GM23338 (cell line): Measurements from ENCODE around the gene CCNL1.

ENCODE experiments used
- CREB1 ChIP-seq: fragments of 250-450 bp; sonication (Bioruptor Pico); IDR thresholded peaks from 2 replicates; pipeline ENCODE4 v1.5.0; 2020; ENCODE audit warnings: low read depth, mild to moderate bottlenecking, moderate library complexity
- CTCF ChIP-seq, 2 experiments: fragments of 200-600 bp in 1 of 2; sonication (generic) in 1 of 2; conservative IDR thresholded peaks; 2 replicates each; pipeline versions ENCODE4 v1.5.1 to v1.6.1; 2016 to 2017; ENCODE audit warnings: antibody characterized with exemption in 2 of 2, low read depth in 2 of 2, mild to moderate bottlenecking in 2 of 2, moderate library complexity in 1 of 2
- ETS1 ChIP-seq: IDR thresholded peaks from 2 replicates; pipeline ENCODE4 v1.6.1; 2016; ENCODE audit warnings: antibody characterized with exemption
- EZH2 ChIP-seq: fragments of 200-600 bp; sonication (generic); IDR thresholded peaks from one replicate; pipeline ENCODE4 v1.8.0; 2017; ENCODE audit warnings: antibody characterized with exemption, mild to moderate bottlenecking, low read depth; ENCODE audit not compliant: unreplicated experiment
- EZH2phosphoT487 ChIP-seq: fragments of 200-600 bp; sonication (generic); IDR thresholded peaks from one replicate; pipeline ENCODE4 v1.8.1; 2018; ENCODE audit warnings: antibody characterized with exemption; ENCODE audit not compliant: unreplicated experiment
- JUNB ChIP-seq: IDR thresholded peaks from one replicate; pipeline ENCODE4 v1.6.1; 2016; ENCODE audit warnings: antibody characterized with exemption; ENCODE audit not compliant: unreplicated experiment
- POLR2AphosphoS5 ChIP-seq: IDR thresholded peaks from 2 replicates; pipeline ENCODE4 v1.6.1; 2016; ENCODE audit warnings: antibody characterized with exemption, low read depth
- REST ChIP-seq: IDR thresholded peaks from one replicate; pipeline ENCODE4 v1.6.1; 2018; ENCODE audit warnings: antibody characterized with exemption; ENCODE audit not compliant: unreplicated experiment
- ZNF114 ChIP-seq: fragments of 250-450 bp; sonication (Bioruptor Pico); IDR thresholded peaks from 2 replicates; pipeline ENCODE4 v1.5.0; 2020; ENCODE audit warnings: mild to moderate bottlenecking, moderate library complexity
- ZNF462 ChIP-seq: fragments of 250-450 bp; sonication (Bioruptor Pico); IDR thresholded peaks from 2 replicates; pipeline ENCODE4 v1.5.0; 2020; ENCODE audit warnings: mild to moderate bottlenecking, moderate library complexity

GRCh38 chr3:157136647-157137387, 23.1 kb downstream of the CCNL1 start:
- TF ChIP-seq CTCF (conservative IDR thresholded peaks at IDR 0.05; ENCODE audit: low read depth in 2 of 2) = no peak
- no peak for TF ChIP-seq ZNF114
- TF ChIP-seq ETS1 = no peak
- no peak for TF ChIP-seq CREB1 (CRISPR knock-in tag)
- no peak for TF ChIP-seq EZH2
- TF ChIP-seq ZNF462 (CRISPR knock-in tag) = no peak
- no peak for TF ChIP-seq REST
- TF ChIP-seq POLR2AphosphoS5 = no peak
- no peak for TF ChIP-seq EZH2phosphoT487
- TF ChIP-seq JUNB = no peak
